Measurements from ENCODE around the gene GMPR.

DNA sequence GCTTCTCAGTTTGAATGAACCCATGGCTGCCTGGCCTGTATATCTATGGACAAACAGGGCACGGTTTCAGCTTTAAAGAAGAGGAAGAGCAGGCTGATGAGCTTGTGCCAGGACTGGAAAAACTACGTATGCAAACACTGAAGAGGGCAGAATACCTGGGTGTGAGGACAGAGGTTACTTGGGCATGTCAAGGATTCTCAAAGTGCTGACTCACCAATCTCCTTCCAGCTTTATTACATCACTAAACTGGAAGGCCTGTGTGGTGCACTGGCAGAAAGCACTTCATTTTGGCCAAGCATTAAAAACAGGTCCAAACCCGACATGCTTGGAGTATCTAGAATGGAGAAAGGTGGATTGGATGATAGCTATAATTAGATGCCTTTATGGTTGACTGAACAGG lies 95.2 kb downstream of the GMPR start:
- TF ChIP-seq, protein P1, sequence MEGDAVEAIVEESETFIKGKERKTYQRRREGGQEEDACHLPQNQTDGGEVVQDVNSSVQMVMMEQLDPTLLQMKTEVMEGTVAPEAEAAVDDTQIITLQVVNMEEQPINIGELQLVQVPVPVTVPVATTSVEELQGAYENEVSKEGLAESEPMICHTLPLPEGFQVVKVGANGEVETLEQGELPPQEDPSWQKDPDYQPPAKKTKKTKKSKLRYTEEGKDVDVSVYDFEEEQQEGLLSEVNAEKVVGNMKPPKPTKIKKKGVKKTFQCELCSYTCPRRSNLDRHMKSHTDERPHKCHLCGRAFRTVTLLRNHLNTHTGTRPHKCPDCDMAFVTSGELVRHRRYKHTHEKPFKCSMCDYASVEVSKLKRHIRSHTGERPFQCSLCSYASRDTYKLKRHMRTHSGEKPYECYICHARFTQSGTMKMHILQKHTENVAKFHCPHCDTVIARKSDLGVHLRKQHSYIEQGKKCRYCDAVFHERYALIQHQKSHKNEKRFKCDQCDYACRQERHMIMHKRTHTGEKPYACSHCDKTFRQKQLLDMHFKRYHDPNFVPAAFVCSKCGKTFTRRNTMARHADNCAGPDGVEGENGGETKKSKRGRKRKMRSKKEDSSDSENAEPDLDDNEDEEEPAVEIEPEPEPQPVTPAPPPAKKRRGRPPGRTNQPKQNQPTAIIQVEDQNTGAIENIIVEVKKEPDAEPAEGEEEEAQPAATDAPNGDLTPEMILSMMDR (IDR thresholded peaks at IDR 0.05 in 2 of 3, conservative IDR thresholded peaks at IDR 0.05 in 1 of 3; ENCODE audit: control insufficient read depth in 2 of 3, extremely low read depth in 1 of 3, insufficient read depth in 1 of 3, low read depth in 3 of 3, low read length in 3 of 3) = no peak
- TF ChIP-seq FOS (IDR thresholded peaks at IDR 0.05; ENCODE audit: borderline replicate concordance, extremely low read depth, insufficient read length) (no peak), ZBTB33 (IDR thresholded peaks at IDR 0.05) (no peak), RELA (IDR thresholded peaks at IDR 0.05; ENCODE audit: borderline replicate concordance, partially characterized antibody) (no peak), POLR2A (IDR thresholded peaks at IDR 0.05; ENCODE audit: low read depth, low read length) (no peak), IRF3 (IDR thresholded peaks at IDR 0.05) (no peak), KDM1A (IDR thresholded peaks at IDR 0.05; ENCODE audit: borderline replicate concordance) (no peak), NKRF (conservative IDR thresholded peaks at IDR 0.05) (no peak), HDAC2 (IDR thresholded peaks at IDR 0.05) (no peak), RAD21 (IDR thresholded peaks at IDR 0.05; ENCODE audit: insufficient read depth, low read depth, low read length) (no peak)
- TF ChIP-seq, protein P2, sequence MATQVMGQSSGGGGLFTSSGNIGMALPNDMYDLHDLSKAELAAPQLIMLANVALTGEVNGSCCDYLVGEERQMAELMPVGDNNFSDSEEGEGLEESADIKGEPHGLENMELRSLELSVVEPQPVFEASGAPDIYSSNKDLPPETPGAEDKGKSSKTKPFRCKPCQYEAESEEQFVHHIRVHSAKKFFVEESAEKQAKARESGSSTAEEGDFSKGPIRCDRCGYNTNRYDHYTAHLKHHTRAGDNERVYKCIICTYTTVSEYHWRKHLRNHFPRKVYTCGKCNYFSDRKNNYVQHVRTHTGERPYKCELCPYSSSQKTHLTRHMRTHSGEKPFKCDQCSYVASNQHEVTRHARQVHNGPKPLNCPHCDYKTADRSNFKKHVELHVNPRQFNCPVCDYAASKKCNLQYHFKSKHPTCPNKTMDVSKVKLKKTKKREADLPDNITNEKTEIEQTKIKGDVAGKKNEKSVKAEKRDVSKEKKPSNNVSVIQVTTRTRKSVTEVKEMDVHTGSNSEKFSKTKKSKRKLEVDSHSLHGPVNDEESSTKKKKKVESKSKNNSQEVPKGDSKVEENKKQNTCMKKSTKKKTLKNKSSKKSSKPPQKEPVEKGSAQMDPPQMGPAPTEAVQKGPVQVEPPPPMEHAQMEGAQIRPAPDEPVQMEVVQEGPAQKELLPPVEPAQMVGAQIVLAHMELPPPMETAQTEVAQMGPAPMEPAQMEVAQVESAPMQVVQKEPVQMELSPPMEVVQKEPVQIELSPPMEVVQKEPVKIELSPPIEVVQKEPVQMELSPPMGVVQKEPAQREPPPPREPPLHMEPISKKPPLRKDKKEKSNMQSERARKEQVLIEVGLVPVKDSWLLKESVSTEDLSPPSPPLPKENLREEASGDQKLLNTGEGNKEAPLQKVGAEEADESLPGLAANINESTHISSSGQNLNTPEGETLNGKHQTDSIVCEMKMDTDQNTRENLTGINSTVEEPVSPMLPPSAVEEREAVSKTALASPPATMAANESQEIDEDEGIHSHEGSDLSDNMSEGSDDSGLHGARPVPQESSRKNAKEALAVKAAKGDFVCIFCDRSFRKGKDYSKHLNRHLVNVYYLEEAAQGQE (IDR thresholded peaks at IDR 0.05; ENCODE audit: low read depth, low read length) = no peak
- TF ChIP-seq, protein P3, sequence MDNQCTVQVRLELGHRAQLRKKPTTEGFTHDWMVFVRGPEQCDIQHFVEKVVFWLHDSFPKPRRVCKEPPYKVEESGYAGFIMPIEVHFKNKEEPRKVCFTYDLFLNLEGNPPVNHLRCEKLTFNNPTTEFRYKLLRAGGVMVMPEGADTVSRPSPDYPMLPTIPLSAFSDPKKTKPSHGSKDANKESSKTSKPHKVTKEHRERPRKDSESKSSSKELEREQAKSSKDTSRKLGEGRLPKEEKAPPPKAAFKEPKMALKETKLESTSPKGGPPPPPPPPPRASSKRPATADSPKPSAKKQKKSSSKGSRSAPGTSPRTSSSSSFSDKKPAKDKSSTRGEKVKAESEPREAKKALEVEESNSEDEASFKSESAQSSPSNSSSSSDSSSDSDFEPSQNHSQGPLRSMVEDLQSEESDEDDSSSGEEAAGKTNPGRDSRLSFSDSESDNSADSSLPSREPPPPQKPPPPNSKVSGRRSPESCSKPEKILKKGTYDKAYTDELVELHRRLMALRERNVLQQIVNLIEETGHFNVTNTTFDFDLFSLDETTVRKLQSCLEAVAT (IDR thresholded peaks at IDR 0.05) = no peak
